Endothelial cell of umbilical vein (primary cell): ENCODE results near the gene CHD5. TPM values are rescaled to one million over a fixed set of nuclear protein-coding genes. Genes with fewer than 3 reads are reported as not detected.
A peak's percentile ranks its signal among the peaks of the same experiment; 100 is the strongest.

ENCODE experiments used
- BruUV-seq: library from RNA; stranded (reverse); fragments of 400-500 nt; replicated peaks from 2 replicates; lab custom pipeline; 2021; lab: Mats Ljungman, UMichigan
- CTCF ChIA-PET: fragments of 300-600, 350-600 bp; sonication (Branson Sonifier 250); formaldehyde crosslinking; loops from one replicate; lab custom pipeline; 2021; ENCODE audit warnings: antibody characterized with exemption, inconsistent platforms; lab: Charles Lee
- POLR2A ChIA-PET: fragments of 300-600, 350-600 bp; sonication (Branson Sonifier 250); formaldehyde crosslinking; loops from one replicate; lab custom pipeline; 2021; ENCODE audit warnings: antibody characterized with exemption, inconsistent platforms; lab: Charles Lee
- DNase-seq: peaks from one replicate; pipeline ENCODE4 v3.0.0-alpha.2; 2011; ENCODE audit warnings: low read depth, low spot score
- FAIRE-seq: peaks from 2 replicates; lab custom pipeline; 2011; peaks lifted over from hg19 to GRCh38; lab: Jason Lieb, UNC
- H2AFZ ChIP-seq: 2 replicates; pipeline ENCODE4 v1.6.0; 2012; ENCODE audit warnings: low read depth, low read length, control low read depth, inconsistent platforms
- H3K27ac ChIP-seq: 2 replicates; pipeline ENCODE4 v1.5.1; 2011; ENCODE audit warnings: low read depth, mild to moderate bottlenecking, control low read depth, low read length, moderate library complexity; ENCODE audit not compliant: insufficient read depth
- H3K27me3 ChIP-seq, 2 experiments: 2 replicates each; pipeline versions ENCODE4 v1.6.0 to v1.6.1; 2011; ENCODE audit warnings: low read length in 2 of 2, mixed read lengths in 1 of 2; ENCODE audit not compliant: control insufficient read depth in 2 of 2, insufficient read depth in 2 of 2
- H3K36me3 ChIP-seq, 2 experiments: 2 replicates in 1 of 2; 3 replicates in 1 of 2; pipeline ENCODE4 v1.5.1; 2011; ENCODE audit warnings: low read length in 2 of 2, mild to moderate bottlenecking in 1 of 2, moderate library complexity in 1 of 2; ENCODE audit not compliant: control insufficient read depth in 2 of 2, insufficient read depth in 2 of 2; ENCODE audit errors: extremely low read depth in 1 of 2
- H3K4me1 ChIP-seq: 3 replicates; pipeline ENCODE4 v1.5.1; 2011; ENCODE audit warnings: mild to moderate bottlenecking, low read length; ENCODE audit not compliant: control insufficient read depth, insufficient read depth; ENCODE audit errors: extremely low read depth
- H3K4me2 ChIP-seq: 2 replicates; pipeline ENCODE4 v1.6.1; 2011; ENCODE audit warnings: low read length, control low read depth, mixed read lengths; ENCODE audit not compliant: insufficient read depth
- H3K4me3 ChIP-seq, 3 experiments: fragments of 200-600 bp in 1 of 3; sonication (generic), shearing (Covaris generic) in 1 of 3; replicated peaks in 1 of 3; 2 replicates each; pipeline ENCODE4 v1.5.1; 2011 to 2016; ENCODE audit warnings: control low read depth in 3 of 3, low read length in 3 of 3, mild to moderate bottlenecking in 2 of 3, inconsistent platforms in 1 of 3, low read depth in 1 of 3, moderate library complexity in 1 of 3; ENCODE audit not compliant: insufficient read depth in 1 of 3
- H3K79me2 ChIP-seq: 2 replicates; pipeline ENCODE4 v1.6.0; 2012; ENCODE audit warnings: low read length, inconsistent platforms; ENCODE audit not compliant: control insufficient read depth, insufficient read depth
- H3K9ac ChIP-seq: replicated peaks from 2 replicates; pipeline ENCODE3; 2011; ENCODE audit warnings: low read length, control low read depth; ENCODE audit not compliant: insufficient read depth; ENCODE audit errors: extremely low read depth
- H3K9me1 ChIP-seq: replicated peaks from 3 replicates; pipeline ENCODE4 v1.6.0; 2011; ENCODE audit warnings: mild to moderate bottlenecking, low read length; ENCODE audit not compliant: control insufficient read depth, insufficient read depth; ENCODE audit errors: extremely low read depth
- H3K9me3 ChIP-seq: replicated peaks from 2 replicates; pipeline ENCODE4 v1.5.1; 2012; ENCODE audit warnings: low read length, inconsistent platforms; ENCODE audit not compliant: control insufficient read depth, insufficient read depth
- H4K20me1 ChIP-seq: replicated peaks from 2 replicates; pipeline ENCODE3; 2011; ENCODE audit warnings: mild to moderate bottlenecking, low read length; ENCODE audit not compliant: control insufficient read depth, insufficient read depth; ENCODE audit errors: extremely low read depth
- FOS ChIP-seq: IDR thresholded peaks from 2 replicates; pipeline ENCODE4 v1.6.1; 2011; ENCODE audit warnings: mild to moderate bottlenecking, low read length, moderate library complexity, borderline replicate concordance; ENCODE audit not compliant: insufficient read depth
- GATA2 ChIP-seq: IDR thresholded peaks from 2 replicates; pipeline ENCODE4 v1.7.0; 2011; ENCODE audit warnings: low read depth, mild to moderate bottlenecking, moderate library complexity, mixed read lengths, low read length; ENCODE audit not compliant: insufficient read length, insufficient read depth
- MYC ChIP-seq: IDR thresholded peaks from one replicate; pipeline ENCODE4 v1.6.1; 2011; ENCODE audit warnings: mild to moderate bottlenecking, low read depth, low read length
- POLR2AphosphoS5 ChIP-seq: IDR thresholded peaks from 2 replicates; pipeline ENCODE4 v1.6.1; 2012; ENCODE audit warnings: low read depth, mild to moderate bottlenecking, control low read depth, low read length, moderate library complexity; ENCODE audit not compliant: insufficient read depth
- dilution Hi-C: fragments of 300-500 bp; cut with MboI; formaldehyde crosslinking; loops from one replicate; pipeline ENCODE4 v1.15.0; 2019; ENCODE audit warnings: low sequenced_read_pairs; ENCODE audit not compliant: extremely low pct_ligation_motif_present
- intact Hi-C: fragments of 100-400 bp; cut with micrococcal nuclease; formaldehyde crosslinking; loops from one replicate; pipeline ENCODE4 v1.10.0; 2022
- polyA plus RNA-seq, 4 experiments: library from polyadenylated mRNA; depleted of rRNA in 3 of 4; stranded (reverse) in 3 of 4; unstranded in 1 of 4; fragments of >200 nt; gene quantifications; 2 replicates each; pipeline versions ENCODE4 v1.2.1 to v1.2.3, GENCODE V29; 2011 to 2012; ENCODE audit warnings: missing spikeins in 1 of 4
- total RNA-seq: library from RNA; stranded (reverse); gene quantifications from 2 replicates; pipeline ENCODE4 v1.2.3, GENCODE V29; 2021
- TF ChIP-seq, protein P1 (sequence below), 2 donors: IDR thresholded peaks; 1 replicate in 1 of 2; 2 replicates in 1 of 2; pipeline ENCODE4 v1.5.1; 2011; ENCODE audit warnings: low read length in 2 of 2, mild to moderate bottlenecking in 2 of 2, moderate library complexity in 2 of 2, control low read depth in 1 of 2, inconsistent platforms in 1 of 2, low read depth in 1 of 2; ENCODE audit not compliant: insufficient read depth in 1 of 2; ENCODE audit errors: extremely low read depth in 1 of 2
- TF ChIP-seq, protein P2 (sequence below): IDR thresholded peaks from 2 replicates; pipeline ENCODE4 v1.6.1; 2011; ENCODE audit not compliant: insufficient read depth, insufficient read length

The CHD5 gene
- total and polyA plus RNA-seq, 2 donors (not counting 3 experiments of a cell fraction or from before 2014, with no cell fraction given) = 0.04 to 0.11 TPM

DNA sequence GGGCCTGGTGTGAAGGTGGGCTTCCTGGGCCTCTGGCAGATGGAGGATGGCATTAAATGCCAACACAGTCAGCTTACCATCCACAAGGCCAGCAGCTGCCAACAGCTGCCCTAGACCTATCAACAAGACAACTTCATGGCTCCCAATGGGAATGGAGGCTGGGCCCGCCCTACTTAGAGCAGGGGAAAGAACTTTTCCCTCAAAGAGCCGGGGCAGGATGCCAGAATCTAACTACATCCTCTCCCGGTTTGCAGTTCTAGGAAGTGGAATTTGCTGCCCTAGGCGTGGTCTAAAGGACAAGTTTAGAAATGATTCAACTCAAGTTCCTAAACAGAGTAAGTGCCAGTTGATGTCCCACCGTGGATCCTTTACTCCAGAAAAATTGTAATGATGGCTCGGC, 42.5 kb upstream of the CHD5 start:
- H3K4me3 ChIP-seq = no peak overlapping the region
- H3K4me1 ChIP-seq = no peaks in the 10 kb centered on the region
- DNase-seq = no peak
- H3K27ac ChIP-seq = no peak overlapping the region
- no peaks in the 10 kb centered on the region for H3K27me3 ChIP-seq
- intact Hi-C loops = no loop called here
- no peaks in the 10 kb centered on the region for H3K9me3 ChIP-seq
- no peaks in the 10 kb centered on the region for H4K20me1 ChIP-seq
- H3K9me1 ChIP-seq = no peaks in the 10 kb centered on the region
- POLR2A ChIA-PET = no interaction called here
- no peak overlapping the region for H3K9ac ChIP-seq
- TF ChIP-seq POLR2AphosphoS5 (no peak), FOS (no peak), MYC (no peak), GATA2 (no peak)
- TF ChIP-seq, protein P1, sequence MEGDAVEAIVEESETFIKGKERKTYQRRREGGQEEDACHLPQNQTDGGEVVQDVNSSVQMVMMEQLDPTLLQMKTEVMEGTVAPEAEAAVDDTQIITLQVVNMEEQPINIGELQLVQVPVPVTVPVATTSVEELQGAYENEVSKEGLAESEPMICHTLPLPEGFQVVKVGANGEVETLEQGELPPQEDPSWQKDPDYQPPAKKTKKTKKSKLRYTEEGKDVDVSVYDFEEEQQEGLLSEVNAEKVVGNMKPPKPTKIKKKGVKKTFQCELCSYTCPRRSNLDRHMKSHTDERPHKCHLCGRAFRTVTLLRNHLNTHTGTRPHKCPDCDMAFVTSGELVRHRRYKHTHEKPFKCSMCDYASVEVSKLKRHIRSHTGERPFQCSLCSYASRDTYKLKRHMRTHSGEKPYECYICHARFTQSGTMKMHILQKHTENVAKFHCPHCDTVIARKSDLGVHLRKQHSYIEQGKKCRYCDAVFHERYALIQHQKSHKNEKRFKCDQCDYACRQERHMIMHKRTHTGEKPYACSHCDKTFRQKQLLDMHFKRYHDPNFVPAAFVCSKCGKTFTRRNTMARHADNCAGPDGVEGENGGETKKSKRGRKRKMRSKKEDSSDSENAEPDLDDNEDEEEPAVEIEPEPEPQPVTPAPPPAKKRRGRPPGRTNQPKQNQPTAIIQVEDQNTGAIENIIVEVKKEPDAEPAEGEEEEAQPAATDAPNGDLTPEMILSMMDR (IDR thresholded peaks at IDR 0.05; ENCODE audit: extremely low read depth in 1 of 2, insufficient read depth in 1 of 2, low read depth in 1 of 2, low read length in 2 of 2) = no peak
- TF ChIP-seq, protein P2, sequence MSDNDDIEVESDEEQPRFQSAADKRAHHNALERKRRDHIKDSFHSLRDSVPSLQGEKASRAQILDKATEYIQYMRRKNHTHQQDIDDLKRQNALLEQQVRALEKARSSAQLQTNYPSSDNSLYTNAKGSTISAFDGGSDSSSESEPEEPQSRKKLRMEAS = no peak
- no TSS peak for BruUV-seq
- CTCF ChIA-PET = interaction anchor here (1.7 to 5.3 kb wide), 2 partner anchors 16 to 18 kb away, joined by 4 to 17 read pairs; no protein-coding TSS in a partner anchor
- peaks cover 8 to 18% of the 10 kb centered on the region in 2 experiments for H3K36me3 ChIP-seq
- dilution Hi-C loops = no loop called here
- FAIRE-seq = peak; percentile 54
- peaks cover 6% of the 10 kb centered on the region for H3K79me2 ChIP-seq
- H3K4me2 ChIP-seq = no peak overlapping the region
- no peak overlapping the region for H2AFZ ChIP-seq
